ENCODE measurements around the gene PLCG1. TPM values are rescaled to one million over a fixed set of nuclear protein-coding genes. Genes with fewer than 3 reads are reported as not detected.

The PLCG1 gene
- total and polyA plus RNA-seq, 2 experiments from 2014 or later, result 27.4 to 206 TPM

DNA sequence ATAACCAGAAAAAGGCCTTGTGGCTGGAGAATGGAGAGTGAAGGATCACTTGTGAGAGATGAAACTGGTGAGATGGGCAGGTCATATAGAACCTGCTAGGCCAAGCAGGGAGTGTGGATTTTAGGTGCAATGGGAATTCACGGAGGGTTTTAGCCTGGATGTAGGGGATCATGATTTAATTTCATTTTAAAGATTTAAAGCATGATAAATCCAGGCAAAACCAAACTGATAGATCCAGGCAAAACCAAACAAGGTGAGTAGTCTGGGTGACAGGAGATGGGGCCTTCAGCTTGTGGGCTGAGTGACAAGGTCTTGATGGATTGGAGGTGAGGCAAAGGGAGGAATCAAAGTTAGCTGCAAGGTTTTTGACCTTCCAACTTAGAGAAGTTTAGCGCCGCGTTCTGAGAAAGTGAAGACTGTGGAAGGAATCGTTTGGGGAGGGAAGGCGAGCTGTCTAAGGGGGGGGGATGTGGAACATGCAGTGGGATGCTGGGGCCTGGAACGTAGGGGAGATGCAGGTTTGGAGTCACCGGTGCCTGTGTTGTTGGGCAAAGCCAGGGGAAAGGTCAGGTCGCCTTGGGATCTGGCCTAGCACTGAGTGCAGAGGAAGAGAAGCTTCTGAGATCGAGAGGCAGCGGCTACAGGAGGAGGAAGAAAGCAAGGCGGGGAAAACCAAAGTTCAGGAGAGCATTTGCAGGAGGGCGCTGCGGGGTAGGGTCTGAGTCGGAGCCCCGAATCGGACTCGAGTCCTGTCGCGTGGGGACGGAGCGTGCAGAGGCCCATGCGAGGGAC is 1.3 kb upstream of the PLCG1 start:
- DNase-seq (ENCODE audit: low spot score) (peak; percentile 51), ATAC-seq (peak; percentile 1)
- H3K27ac ChIP-seq (ENCODE audit: low read depth), result no peak overlapping the region

More for the DNA sequence above, 1.3 kb upstream of the PLCG1 start:
- H2AFZ ChIP-seq, result peak overlapping the region; percentile 87
- H3K4me1 ChIP-seq (ENCODE audit: insufficient read depth), result peaks cover 38% of the 10 kb centered on the region
- H3K9me2 ChIP-seq (ENCODE audit: insufficient read depth), result no peaks in the 10 kb centered on the region
- peaks cover 5% of the 10 kb centered on the region for H3K27me3 ChIP-seq (ENCODE audit: insufficient read depth)
- TF ChIP-seq NANOG (IDR thresholded peaks at IDR 0.05; ENCODE audit: borderline replicate concordance) (no peak), STAT1 (IDR thresholded peaks at IDR 0.05; ENCODE audit: unreplicated experiment) (no peak), EZH2phosphoT487 (IDR thresholded peaks at IDR 0.05; ENCODE audit: unreplicated experiment) (no peak), CREB1 (CRISPR knock-in tag; IDR thresholded peaks at IDR 0.05; ENCODE audit: low read depth) (no peak), JUNB (IDR thresholded peaks at IDR 0.05; ENCODE audit: unreplicated experiment) (no peak)
- TF ChIP-seq, protein P1, sequence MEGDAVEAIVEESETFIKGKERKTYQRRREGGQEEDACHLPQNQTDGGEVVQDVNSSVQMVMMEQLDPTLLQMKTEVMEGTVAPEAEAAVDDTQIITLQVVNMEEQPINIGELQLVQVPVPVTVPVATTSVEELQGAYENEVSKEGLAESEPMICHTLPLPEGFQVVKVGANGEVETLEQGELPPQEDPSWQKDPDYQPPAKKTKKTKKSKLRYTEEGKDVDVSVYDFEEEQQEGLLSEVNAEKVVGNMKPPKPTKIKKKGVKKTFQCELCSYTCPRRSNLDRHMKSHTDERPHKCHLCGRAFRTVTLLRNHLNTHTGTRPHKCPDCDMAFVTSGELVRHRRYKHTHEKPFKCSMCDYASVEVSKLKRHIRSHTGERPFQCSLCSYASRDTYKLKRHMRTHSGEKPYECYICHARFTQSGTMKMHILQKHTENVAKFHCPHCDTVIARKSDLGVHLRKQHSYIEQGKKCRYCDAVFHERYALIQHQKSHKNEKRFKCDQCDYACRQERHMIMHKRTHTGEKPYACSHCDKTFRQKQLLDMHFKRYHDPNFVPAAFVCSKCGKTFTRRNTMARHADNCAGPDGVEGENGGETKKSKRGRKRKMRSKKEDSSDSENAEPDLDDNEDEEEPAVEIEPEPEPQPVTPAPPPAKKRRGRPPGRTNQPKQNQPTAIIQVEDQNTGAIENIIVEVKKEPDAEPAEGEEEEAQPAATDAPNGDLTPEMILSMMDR (conservative IDR thresholded peaks at IDR 0.05; ENCODE audit: low read depth in 2 of 2), result no peak
- TF ChIP-seq, protein P2, sequence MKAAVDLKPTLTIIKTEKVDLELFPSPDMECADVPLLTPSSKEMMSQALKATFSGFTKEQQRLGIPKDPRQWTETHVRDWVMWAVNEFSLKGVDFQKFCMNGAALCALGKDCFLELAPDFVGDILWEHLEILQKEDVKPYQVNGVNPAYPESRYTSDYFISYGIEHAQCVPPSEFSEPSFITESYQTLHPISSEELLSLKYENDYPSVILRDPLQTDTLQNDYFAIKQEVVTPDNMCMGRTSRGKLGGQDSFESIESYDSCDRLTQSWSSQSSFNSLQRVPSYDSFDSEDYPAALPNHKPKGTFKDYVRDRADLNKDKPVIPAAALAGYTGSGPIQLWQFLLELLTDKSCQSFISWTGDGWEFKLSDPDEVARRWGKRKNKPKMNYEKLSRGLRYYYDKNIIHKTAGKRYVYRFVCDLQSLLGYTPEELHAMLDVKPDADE (IDR thresholded peaks at IDR 0.05), result no peak
- TF ChIP-seq, protein P3, sequence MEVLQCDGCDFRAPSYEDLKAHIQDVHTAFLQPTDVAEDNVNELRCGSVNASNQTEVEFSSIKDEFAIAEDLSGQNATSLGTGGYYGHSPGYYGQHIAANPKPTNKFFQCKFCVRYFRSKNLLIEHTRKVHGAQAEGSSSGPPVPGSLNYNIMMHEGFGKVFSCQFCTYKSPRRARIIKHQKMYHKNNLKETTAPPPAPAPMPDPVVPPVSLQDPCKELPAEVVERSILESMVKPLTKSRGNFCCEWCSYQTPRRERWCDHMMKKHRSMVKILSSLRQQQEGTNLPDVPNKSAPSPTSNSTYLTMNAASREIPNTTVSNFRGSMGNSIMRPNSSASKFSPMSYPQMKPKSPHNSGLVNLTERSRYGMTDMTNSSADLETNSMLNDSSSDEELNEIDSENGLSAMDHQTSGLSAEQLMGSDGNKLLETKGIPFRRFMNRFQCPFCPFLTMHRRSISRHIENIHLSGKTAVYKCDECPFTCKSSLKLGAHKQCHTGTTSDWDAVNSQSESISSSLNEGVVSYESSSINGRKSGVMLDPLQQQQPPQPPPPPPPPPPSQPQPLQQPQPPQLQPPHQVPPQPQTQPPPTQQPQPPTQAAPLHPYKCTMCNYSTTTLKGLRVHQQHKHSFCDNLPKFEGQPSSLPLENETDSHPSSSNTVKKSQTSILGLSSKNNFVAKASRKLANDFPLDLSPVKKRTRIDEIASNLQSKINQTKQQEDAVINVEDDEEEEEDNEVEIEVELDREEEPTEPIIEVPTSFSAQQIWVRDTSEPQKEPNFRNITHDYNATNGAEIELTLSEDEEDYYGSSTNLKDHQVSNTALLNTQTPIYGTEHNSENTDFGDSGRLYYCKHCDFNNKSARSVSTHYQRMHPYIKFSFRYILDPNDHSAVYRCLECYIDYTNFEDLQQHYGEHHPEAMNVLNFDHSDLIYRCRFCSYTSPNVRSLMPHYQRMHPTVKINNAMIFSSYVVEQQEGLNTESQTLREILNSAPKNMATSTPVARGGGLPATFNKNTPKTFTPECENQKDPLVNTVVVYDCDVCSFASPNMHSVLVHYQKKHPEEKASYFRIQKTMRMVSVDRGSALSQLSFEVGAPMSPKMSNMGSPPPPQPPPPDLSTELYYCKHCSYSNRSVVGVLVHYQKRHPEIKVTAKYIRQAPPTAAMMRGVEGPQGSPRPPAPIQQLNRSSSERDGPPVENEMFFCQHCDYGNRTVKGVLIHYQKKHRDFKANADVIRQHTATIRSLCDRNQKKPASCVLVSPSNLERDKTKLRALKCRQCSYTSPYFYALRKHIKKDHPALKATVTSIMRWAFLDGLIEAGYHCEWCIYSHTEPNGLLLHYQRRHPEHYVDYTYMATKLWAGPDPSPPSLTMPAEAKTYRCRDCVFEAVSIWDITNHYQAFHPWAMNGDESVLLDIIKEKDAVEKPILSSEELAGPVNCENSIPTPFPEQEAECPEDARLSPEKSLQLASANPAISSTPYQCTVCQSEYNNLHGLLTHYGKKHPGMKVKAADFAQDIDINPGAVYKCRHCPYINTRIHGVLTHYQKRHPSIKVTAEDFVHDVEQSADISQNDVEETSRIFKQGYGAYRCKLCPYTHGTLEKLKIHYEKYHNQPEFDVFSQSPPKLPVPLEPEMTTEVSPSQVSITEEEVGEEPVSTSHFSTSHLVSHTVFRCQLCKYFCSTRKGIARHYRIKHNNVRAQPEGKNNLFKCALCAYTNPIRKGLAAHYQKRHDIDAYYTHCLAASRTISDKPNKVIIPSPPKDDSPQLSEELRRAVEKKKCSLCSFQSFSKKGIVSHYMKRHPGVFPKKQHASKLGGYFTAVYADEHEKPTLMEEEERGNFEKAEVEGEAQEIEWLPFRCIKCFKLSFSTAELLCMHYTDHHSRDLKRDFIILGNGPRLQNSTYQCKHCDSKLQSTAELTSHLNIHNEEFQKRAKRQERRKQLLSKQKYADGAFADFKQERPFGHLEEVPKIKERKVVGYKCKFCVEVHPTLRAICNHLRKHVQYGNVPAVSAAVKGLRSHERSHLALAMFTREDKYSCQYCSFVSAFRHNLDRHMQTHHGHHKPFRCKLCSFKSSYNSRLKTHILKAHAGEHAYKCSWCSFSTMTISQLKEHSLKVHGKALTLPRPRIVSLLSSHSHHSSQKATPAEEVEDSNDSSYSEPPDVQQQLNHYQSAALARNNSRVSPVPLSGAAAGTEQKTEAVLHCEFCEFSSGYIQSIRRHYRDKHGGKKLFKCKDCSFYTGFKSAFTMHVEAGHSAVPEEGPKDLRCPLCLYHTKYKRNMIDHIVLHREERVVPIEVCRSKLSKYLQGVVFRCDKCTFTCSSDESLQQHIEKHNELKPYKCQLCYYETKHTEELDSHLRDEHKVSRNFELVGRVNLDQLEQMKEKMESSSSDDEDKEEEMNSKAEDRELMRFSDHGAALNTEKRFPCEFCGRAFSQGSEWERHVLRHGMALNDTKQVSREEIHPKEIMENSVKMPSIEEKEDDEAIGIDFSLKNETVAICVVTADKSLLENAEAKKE (CRISPR knock-in tag; IDR thresholded peaks at IDR 0.05), result no peak
- peak overlapping the region; percentile 18; the same call in 1 of the 2 replicates for H3K27ac Mint-ChIP-seq
- peaks cover 22% of the 10 kb centered on the region for H3K36me3 Mint-ChIP-seq (ENCODE audit: low read depth)
- H3K79me2 ChIP-seq (replicated peaks; ENCODE audit: insufficient read depth), result peaks cover 32% of the 10 kb centered on the region
- H3K27me3 Mint-ChIP-seq (ENCODE audit: insufficient read depth, low read depth, poor library complexity), result peaks cover 25% of the 10 kb centered on the region
- peak overlapping the region; percentile 100 for H3K4me2 ChIP-seq
- no peaks in the 10 kb centered on the region for H3F3A ChIP-seq (replicated peaks; ENCODE audit: low read depth)
- peak overlapping the region; percentile 81 for H3K4me3 ChIP-seq
- H3K4me3 Mint-ChIP-seq, result peak overlapping the region; percentile 77
- H4K20me1 ChIP-seq (replicated peaks; ENCODE audit: insufficient read depth), result peaks cover 12% of the 10 kb centered on the region
- H3K4me1 Mint-ChIP-seq, result peaks cover 38% of the 10 kb centered on the region
- H3K36me3 ChIP-seq (ENCODE audit: insufficient read depth), result no peaks in the 10 kb centered on the region
- H3K9me3 Mint-ChIP-seq, result no peaks in the 10 kb centered on the region

All from GM23338 (cell line).